ENCODE measurements around the gene CLEC2A. TPM values are rescaled to one million over a fixed set of nuclear protein-coding genes. Genes with fewer than 3 reads are reported as not detected.
"Not testable (repeated sequence)": the region's sequence is repeated elsewhere in the genome, so short reads cannot be mapped to it uniquely, and the experiment has no call there.

Gene CLEC2A
- polyA plus RNA-seq (ENCODE audit: insufficient read depth in 1 of 5, insufficient read length in 5 of 5, low replicate concordance in 1 of 5), result not detected
- long read RNA-seq, donor 1, result 0 reads
- long read RNA-seq, donor 2, result 0 reads
- long read RNA-seq, donor 3, result 0 reads
- long read RNA-seq, donor 4, result 0 reads
- long read RNA-seq, donor 5, result 0 reads
- long read RNA-seq, donor 6, result 0 reads
- long read RNA-seq, donor 7, result 0 reads
- long read RNA-seq, donor 8, result 0 reads

GRCh38 chr12:9932270-9932669 is at the start of gene CLEC2A:
CLEC2A (minus strand) TSS chr12:9932370; CDS start chr12:9932329, 41 bp downstream.
- DNase-seq, result no peak

GRCh38 chr12:9980126-9980525 is 48.0 kb upstream of the CLEC2A start:
- no peak for DNase-seq

GRCh38 chr12:9977916-9978315 is 45.7 kb upstream of the CLEC2A start:
- no peak for DNase-seq

GRCh38 chr12:9976626-9977025 is 44.5 kb upstream of the CLEC2A start:
- not testable (repeated sequence) for DNase-seq

- DNase-seq, result no peak
Observed at GRCh38 chr12:9975614-9976013, 43.4 kb upstream of the CLEC2A start.

GRCh38 chr12:9974731-9975130 is 42.6 kb upstream of the CLEC2A start:
- not testable (repeated sequence) for DNase-seq

GRCh38 chr12:9973949-9974348 is 41.8 kb upstream of the CLEC2A start:
- no peak for DNase-seq

GRCh38 chr12:9971181-9971580 is 39.0 kb upstream of the CLEC2A start, which contains the start of gene CLEC12A:
CLEC12A (plus strand) TSS chr12:9971409; CDS start chr12:9971597, 188 bp downstream.
- no peak for DNase-seq

GRCh38 chr12:9969673-9970072 is 37.5 kb upstream of the CLEC2A start:
- DNase-seq, result no peak

- DNase-seq, result no peak
Observed at GRCh38 chr12:9961901-9962300, 29.7 kb upstream of the CLEC2A start.

- no peak for DNase-seq
Observed at GRCh38 chr12:9961106-9961505, 28.9 kb upstream of the CLEC2A start.

- no peak for DNase-seq
Observed at GRCh38 chr12:9960590-9960989, 28.4 kb upstream of the CLEC2A start.

GRCh38 chr12:9957834-9958233 is 25.7 kb upstream of the CLEC2A start:
- DNase-seq, result no peak

- not testable (repeated sequence) for DNase-seq
Observed at GRCh38 chr12:9952954-9953729, 21.0 kb upstream of the CLEC2A start.

GRCh38 chr12:9951026-9951675 is 19.0 kb upstream of the CLEC2A start:
- DNase-seq, result no peak

GRCh38 chr12:9948606-9949296 is 16.6 kb upstream of the CLEC2A start:
- DNase-seq, result no peak

- no peak for DNase-seq
Observed at GRCh38 chr12:9947674-9948073, 15.5 kb upstream of the CLEC2A start.

GRCh38 chr12:9944391-9944790 is 12.2 kb upstream of the CLEC2A start:
- DNase-seq, result no peak

- no peak for DNase-seq
Observed at GRCh38 chr12:9943240-9943639, 11.1 kb upstream of the CLEC2A start.

GRCh38 chr12:9941838-9942237 is 9.7 kb upstream of the CLEC2A start:
- no peak for DNase-seq

GRCh38 chr12:9940375-9940774 is 8.2 kb upstream of the CLEC2A start:
- DNase-seq, result no peak

GRCh38 chr12:9936591-9936990 is 4.4 kb upstream of the CLEC2A start:
- no peak for DNase-seq
